Vagina (tissue), 2 donors: ENCODE results near the gene NKPD1.

Experiments
- CTCF ChIP-seq, 3 experiments: fragments of 450-650 bp in 2 of 3; fragments of 200-600 bp in 1 of 3; sonication (generic) in 1 of 3; IDR thresholded peaks; one replicate each; pipeline ENCODE4 v1.5.1; 2017 to 2019; ENCODE audit warnings: antibody characterized with exemption in 3 of 3, mild to moderate bottlenecking in 2 of 3, moderate library complexity in 2 of 3
- POLR2A ChIP-seq, 2 donors: fragments of 450-650 bp; IDR thresholded peaks; one replicate each; pipeline ENCODE4 v1.6.1; 2017; ENCODE audit warnings: antibody characterized with exemption in 2 of 2, mild to moderate bottlenecking in 2 of 2, moderate library complexity in 2 of 2

DNA sequence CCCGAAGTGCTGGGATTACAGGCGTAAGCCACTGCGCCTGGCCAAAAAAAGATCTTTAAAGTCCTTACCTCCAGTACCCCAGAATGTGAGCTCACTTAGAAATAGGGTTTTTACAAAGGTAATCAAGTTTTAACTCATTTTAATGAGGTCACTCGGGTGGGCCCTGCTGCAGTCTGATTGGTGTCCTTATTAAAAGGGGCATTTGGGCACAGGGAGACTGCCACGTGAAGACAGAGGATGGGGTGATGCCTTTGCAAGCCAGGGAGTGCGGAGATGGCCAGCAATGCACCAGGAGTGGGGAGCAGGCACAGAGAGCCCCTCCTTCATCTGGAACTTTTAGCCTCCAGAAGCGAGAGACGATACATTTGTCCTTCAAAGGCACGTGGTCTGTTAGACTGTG is 11.7 kb downstream of the NKPD1 start:
- TF ChIP-seq POLR2A (IDR thresholded peaks at IDR 0.05) = no peak
- no peak for TF ChIP-seq CTCF (IDR thresholded peaks at IDR 0.05)
